Smooth muscle cell (in vitro differentiated cells): ENCODE measurements around the gene INPP5A. TPM values are rescaled to one million over a fixed set of nuclear protein-coding genes. Genes with fewer than 3 reads are reported as not detected.

Experiments used
- DNase-seq: peaks from one replicate; lab custom pipeline; 2025; ENCODE audit not compliant: unreplicated experiment; lab: John Stamatoyannopoulos, UW
- H2AFZ ChIP-seq: fragments of 200-600 bp; sonication (generic); 2 replicates; pipeline ENCODE4 v1.6.0; 2016; ENCODE audit warnings: antibody characterized with exemption, low read depth, mild to moderate bottlenecking
- H3F3A ChIP-seq: fragments of 200-600 bp; sonication (generic); 2 replicates; pipeline ENCODE4 v1.6.0; 2017; ENCODE audit warnings: antibody characterized with exemption, low read depth
- H3K27ac ChIP-seq: fragments of 200-600 bp; sonication (generic); 2 replicates; pipeline ENCODE4 v1.5.1; 2016; ENCODE audit warnings: low read depth, mild to moderate bottlenecking
- H3K27me3 ChIP-seq: fragments of 200-600 bp; sonication (generic); 2 replicates; pipeline ENCODE4 v1.6.1; 2016; ENCODE audit warnings: low read depth, mild to moderate bottlenecking
- H3K36me3 ChIP-seq: fragments of 200-600 bp; sonication (generic); 2 replicates; pipeline ENCODE4 v1.5.1; 2016; ENCODE audit warnings: low read depth
- H3K4me1 ChIP-seq: fragments of 200-600 bp; sonication (generic); 2 replicates; pipeline ENCODE4 v1.5.1; 2016; ENCODE audit warnings: low read depth
- H3K4me2 ChIP-seq: fragments of 200-600 bp; sonication (generic); 2 replicates; pipeline ENCODE4 v1.6.0; 2016; ENCODE audit warnings: mild to moderate bottlenecking
- H3K4me3 ChIP-seq: fragments of 200-600 bp; sonication (generic); 2 replicates; pipeline ENCODE4 v1.5.1; 2016; ENCODE audit warnings: mild to moderate bottlenecking
- H3K79me2 ChIP-seq: fragments of 200-600 bp; sonication (generic); 2 replicates; pipeline ENCODE4 v1.6.0; 2016; ENCODE audit warnings: low read depth, mild to moderate bottlenecking
- H3K9ac ChIP-seq: fragments of 200-600 bp; sonication (generic); 2 replicates; pipeline ENCODE4 v1.6.0; 2016; ENCODE audit warnings: low read depth
- H3K9me3 ChIP-seq: fragments of 200-600 bp; sonication (generic); replicated peaks from 2 replicates; pipeline ENCODE4 v1.5.1; 2016; ENCODE audit warnings: low read depth
- H4K20me1 ChIP-seq: fragments of 200-600 bp; sonication (generic); 2 replicates; pipeline ENCODE4 v1.6.0; 2016; ENCODE audit warnings: low read depth
- WGBS: methylation state at CpG from one replicate; pipeline ENCODE4 v1.1.7; 2016; ENCODE audit warnings: low lambda C conversion rate; 5-methylcytosine and 5-hydroxymethylcytosine counted together
- polyA plus RNA-seq: library from polyadenylated mRNA; unstranded; fragments of >200 nt; fragmentation: Nextera tagmentation; extraction: Ambion mirVana; gene quantifications from 2 replicates; pipeline ENCODE4 v1.2.1, GENCODE V29; 2016
- total RNA-seq: library from RNA; depleted of rRNA; stranded (reverse); fragments of >200 nt; gene quantifications from 2 replicates; pipeline ENCODE4 v1.2.3, GENCODE V29; 2014
- TF ChIP-seq, protein P1 (sequence below): fragments of 200-600 bp; sonication (generic); IDR thresholded peaks from 2 replicates; pipeline ENCODE4 v1.5.1; 2017; ENCODE audit warnings: borderline replicate concordance, mild to moderate bottlenecking, antibody characterized with exemption; ENCODE audit not compliant: insufficient read depth, poor library complexity, severe bottlenecking

The INPP5A gene
- total and polyA plus RNA-seq, 2 experiments from 2014 or later, result 48.0 to 55.9 TPM

DNA sequence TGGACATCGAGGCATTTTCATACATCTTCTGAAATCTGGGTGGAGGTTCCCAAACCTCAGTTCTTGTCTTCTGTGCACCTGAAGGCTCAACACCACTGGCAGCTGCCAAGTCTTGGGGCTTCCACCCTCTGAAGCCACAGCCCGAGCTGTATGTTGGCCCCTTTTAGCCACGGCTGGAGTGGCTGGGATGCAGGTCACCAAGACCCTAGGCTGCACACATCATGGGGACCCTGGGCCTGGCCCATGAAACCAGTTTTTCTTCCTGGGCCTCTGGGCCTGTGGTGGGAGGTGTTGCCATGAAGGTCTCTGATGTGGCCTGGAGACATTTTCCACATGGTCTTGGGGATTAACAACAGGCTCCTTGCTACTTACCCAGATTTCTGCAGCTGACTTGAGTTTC lies 62.1 kb downstream of the INPP5A start:
- Histone ChIP-seq H2AFZ (no peak overlapping the region), H3K4me3 (no peak overlapping the region), H3K9ac (no peak overlapping the region), H3K27me3 (no peaks in the 10 kb centered on the region), H3K27ac (no peak overlapping the region), H3K4me2 (no peak overlapping the region), H4K20me1 (peaks cover 100% of the 10 kb centered on the region), H3K36me3 (no peaks in the 10 kb centered on the region), H3K79me2 (peaks cover 88% of the 10 kb centered on the region), H3K9me3 (peaks cover 8% of the 10 kb centered on the region), H3K4me1 (peaks cover 2% of the 10 kb centered on the region), H3F3A (no peaks in the 10 kb centered on the region)
- DNase-seq, result no peak
- TF ChIP-seq, protein P1, sequence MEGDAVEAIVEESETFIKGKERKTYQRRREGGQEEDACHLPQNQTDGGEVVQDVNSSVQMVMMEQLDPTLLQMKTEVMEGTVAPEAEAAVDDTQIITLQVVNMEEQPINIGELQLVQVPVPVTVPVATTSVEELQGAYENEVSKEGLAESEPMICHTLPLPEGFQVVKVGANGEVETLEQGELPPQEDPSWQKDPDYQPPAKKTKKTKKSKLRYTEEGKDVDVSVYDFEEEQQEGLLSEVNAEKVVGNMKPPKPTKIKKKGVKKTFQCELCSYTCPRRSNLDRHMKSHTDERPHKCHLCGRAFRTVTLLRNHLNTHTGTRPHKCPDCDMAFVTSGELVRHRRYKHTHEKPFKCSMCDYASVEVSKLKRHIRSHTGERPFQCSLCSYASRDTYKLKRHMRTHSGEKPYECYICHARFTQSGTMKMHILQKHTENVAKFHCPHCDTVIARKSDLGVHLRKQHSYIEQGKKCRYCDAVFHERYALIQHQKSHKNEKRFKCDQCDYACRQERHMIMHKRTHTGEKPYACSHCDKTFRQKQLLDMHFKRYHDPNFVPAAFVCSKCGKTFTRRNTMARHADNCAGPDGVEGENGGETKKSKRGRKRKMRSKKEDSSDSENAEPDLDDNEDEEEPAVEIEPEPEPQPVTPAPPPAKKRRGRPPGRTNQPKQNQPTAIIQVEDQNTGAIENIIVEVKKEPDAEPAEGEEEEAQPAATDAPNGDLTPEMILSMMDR, result no peak
- 93% methylated on average over 3 of the region's 3 CpGs for WGBS

- Histone ChIP-seq H3K36me3 (no peaks in the 10 kb centered on the region), H2AFZ (no peak overlapping the region), H3K4me2 (no peak overlapping the region), H3K4me3 (no peak overlapping the region), H3K4me1 (peaks cover 2% of the 10 kb centered on the region), H4K20me1 (peaks cover 98% of the 10 kb centered on the region), H3K9ac (no peak overlapping the region), H3K27me3 (no peaks in the 10 kb centered on the region), H3K79me2 (peaks cover 84% of the 10 kb centered on the region), H3K27ac (no peak overlapping the region), H3F3A (no peaks in the 10 kb centered on the region), H3K9me3 (peaks cover 8% of the 10 kb centered on the region)
- no peak for DNase-seq
- WGBS, result 78% methylated on average over 3 of the region's 3 CpGs
- TF ChIP-seq, protein P1, result no peak
These were observed 62.8 kb downstream of the INPP5A start for GRCh38 chr10:132600416-132600815.

DNA sequence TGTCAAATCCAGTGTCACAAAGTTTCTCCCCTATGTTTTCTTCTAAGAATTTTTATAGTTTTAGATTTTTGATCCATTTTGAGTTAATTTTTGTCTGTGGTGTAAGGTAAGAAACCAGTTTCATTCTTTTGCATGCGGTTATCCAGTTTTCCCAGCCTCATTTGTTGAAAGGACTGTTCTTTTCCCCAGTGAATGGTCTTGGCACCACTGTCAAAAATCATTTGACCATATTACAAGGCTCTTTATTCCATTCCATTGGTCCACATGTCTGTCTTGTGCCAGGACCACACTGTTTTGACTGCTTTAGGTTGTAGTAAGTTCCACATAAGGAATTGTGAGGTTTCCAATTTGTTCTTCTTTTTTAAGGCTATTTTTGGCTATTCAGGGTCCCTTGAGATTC lies 64.0 kb downstream of the INPP5A start:
- no peaks in the 10 kb centered on the region for H3F3A ChIP-seq
- no peak for DNase-seq
- H3K4me1 ChIP-seq, result peaks cover 2% of the 10 kb centered on the region
- 100% methylated on average over 1 of the region's 1 CpG for WGBS
- peaks cover 8% of the 10 kb centered on the region for H3K9me3 ChIP-seq
- H3K27ac ChIP-seq, result no peak overlapping the region
- H4K20me1 ChIP-seq, result peaks cover 98% of the 10 kb centered on the region
- peaks cover 81% of the 10 kb centered on the region for H3K79me2 ChIP-seq
- H3K4me3 ChIP-seq, result no peak overlapping the region
- no peak overlapping the region for H2AFZ ChIP-seq
- no peaks in the 10 kb centered on the region for H3K27me3 ChIP-seq
- no peak overlapping the region for H3K9ac ChIP-seq
- H3K4me2 ChIP-seq, result no peak overlapping the region
- TF ChIP-seq, protein P1, result no peak
- H3K36me3 ChIP-seq, result no peaks in the 10 kb centered on the region

DNA sequence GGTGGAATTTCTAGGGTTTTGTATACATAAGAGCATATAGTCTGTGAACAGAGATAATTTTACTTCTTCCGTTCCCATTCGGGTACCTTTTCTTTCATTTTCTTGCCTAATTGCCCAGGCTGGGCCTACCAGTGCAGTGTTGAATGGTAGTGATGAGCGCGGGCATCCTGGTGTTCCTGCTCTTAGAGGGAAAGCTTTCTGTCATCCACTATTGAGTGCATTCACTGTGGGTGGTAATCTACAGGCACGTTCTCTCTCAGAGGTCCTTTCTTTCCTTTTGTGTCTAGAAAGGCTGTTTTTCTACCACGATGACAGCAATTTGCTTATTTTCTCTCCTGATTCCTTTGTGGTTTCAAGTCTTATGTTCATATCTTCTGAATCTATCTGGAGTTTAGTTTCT lies 65.0 kb downstream of the INPP5A start:
- TF ChIP-seq, protein P1, result no peak
- Histone ChIP-seq H3K27ac (no peak overlapping the region), H3K4me3 (no peak overlapping the region), H3F3A (no peaks in the 10 kb centered on the region), H4K20me1 (peaks cover 98% of the 10 kb centered on the region), H3K36me3 (no peaks in the 10 kb centered on the region), H3K79me2 (peaks cover 79% of the 10 kb centered on the region), H3K4me1 (peaks cover 2% of the 10 kb centered on the region), H3K9ac (no peak overlapping the region), H3K4me2 (no peak overlapping the region), H3K27me3 (no peaks in the 10 kb centered on the region), H2AFZ (no peak overlapping the region), H3K9me3 (peaks cover 8% of the 10 kb centered on the region)
- DNase-seq, result no peak
- WGBS, result 90% methylated on average over 6 of the region's 6 CpGs
